Uterus (tissue), 2 donors: ENCODE results near the gene SNX22.
"Not testable (repeated sequence)": the region's sequence is repeated elsewhere in the genome, so short reads cannot be mapped to it uniquely, and the experiment has no call there.

Experiments
- POLR2A ChIP-seq, 2 donors: fragments of 450-650 bp; IDR thresholded peaks; one replicate each; pipeline ENCODE4 v1.6.1; 2016; ENCODE audit warnings: antibody characterized with exemption in 2 of 2, mild to moderate bottlenecking in 1 of 2, moderate library complexity in 1 of 2
- TF ChIP-seq, protein P1 (sequence below), 4 experiments: fragments of 200-600 bp in 2 of 4; fragments of 450-650 bp in 2 of 4; sonication (generic) in 2 of 4; IDR thresholded peaks; one replicate each; pipeline ENCODE4 v1.5.1; 2016 to 2019; ENCODE audit warnings: antibody characterized with exemption in 4 of 4, mild to moderate bottlenecking in 2 of 4, moderate library complexity in 1 of 4

- not testable (repeated sequence) for TF ChIP-seq POLR2A (IDR thresholded peaks at IDR 0.05)
- TF ChIP-seq, protein P1, sequence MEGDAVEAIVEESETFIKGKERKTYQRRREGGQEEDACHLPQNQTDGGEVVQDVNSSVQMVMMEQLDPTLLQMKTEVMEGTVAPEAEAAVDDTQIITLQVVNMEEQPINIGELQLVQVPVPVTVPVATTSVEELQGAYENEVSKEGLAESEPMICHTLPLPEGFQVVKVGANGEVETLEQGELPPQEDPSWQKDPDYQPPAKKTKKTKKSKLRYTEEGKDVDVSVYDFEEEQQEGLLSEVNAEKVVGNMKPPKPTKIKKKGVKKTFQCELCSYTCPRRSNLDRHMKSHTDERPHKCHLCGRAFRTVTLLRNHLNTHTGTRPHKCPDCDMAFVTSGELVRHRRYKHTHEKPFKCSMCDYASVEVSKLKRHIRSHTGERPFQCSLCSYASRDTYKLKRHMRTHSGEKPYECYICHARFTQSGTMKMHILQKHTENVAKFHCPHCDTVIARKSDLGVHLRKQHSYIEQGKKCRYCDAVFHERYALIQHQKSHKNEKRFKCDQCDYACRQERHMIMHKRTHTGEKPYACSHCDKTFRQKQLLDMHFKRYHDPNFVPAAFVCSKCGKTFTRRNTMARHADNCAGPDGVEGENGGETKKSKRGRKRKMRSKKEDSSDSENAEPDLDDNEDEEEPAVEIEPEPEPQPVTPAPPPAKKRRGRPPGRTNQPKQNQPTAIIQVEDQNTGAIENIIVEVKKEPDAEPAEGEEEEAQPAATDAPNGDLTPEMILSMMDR (IDR thresholded peaks at IDR 0.05) = not testable (repeated sequence)
Measured at GRCh38 chr15:64120322-64120721, 31.2 kb upstream of the SNX22 start.
